Measurements from ENCODE around the gene IRAK2. TPM values are rescaled to one million over a fixed set of nuclear protein-coding genes. Genes with fewer than 3 reads are reported as not detected.

Gene IRAK2
- total and polyA plus RNA-seq, 12 donors, result 0.73 to 3.6 (median 1.3) TPM

DNA sequence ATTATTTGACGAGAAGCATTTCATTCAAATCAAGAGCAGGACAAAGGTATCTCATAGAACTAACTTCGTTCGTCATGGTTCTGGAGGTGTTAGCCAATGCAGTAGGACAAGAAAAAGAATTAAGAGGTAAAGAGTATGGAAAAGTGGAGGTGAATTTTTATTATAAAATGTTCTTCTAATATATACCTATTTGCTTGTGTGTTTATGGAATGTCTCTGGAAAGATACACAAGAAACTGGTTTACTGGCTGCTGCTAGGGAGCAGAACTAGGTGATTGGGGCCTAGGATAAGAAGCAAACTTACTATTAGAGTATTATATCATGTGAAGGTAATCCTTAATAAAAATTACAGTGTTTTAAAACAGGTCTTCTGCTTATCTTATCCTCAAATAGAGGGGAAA lies 52.6 kb downstream of the IRAK2 start:
- TF ChIP-seq, protein P1, sequence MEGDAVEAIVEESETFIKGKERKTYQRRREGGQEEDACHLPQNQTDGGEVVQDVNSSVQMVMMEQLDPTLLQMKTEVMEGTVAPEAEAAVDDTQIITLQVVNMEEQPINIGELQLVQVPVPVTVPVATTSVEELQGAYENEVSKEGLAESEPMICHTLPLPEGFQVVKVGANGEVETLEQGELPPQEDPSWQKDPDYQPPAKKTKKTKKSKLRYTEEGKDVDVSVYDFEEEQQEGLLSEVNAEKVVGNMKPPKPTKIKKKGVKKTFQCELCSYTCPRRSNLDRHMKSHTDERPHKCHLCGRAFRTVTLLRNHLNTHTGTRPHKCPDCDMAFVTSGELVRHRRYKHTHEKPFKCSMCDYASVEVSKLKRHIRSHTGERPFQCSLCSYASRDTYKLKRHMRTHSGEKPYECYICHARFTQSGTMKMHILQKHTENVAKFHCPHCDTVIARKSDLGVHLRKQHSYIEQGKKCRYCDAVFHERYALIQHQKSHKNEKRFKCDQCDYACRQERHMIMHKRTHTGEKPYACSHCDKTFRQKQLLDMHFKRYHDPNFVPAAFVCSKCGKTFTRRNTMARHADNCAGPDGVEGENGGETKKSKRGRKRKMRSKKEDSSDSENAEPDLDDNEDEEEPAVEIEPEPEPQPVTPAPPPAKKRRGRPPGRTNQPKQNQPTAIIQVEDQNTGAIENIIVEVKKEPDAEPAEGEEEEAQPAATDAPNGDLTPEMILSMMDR (IDR thresholded peaks at IDR 0.05), result no peak
- peaks cover 0 to 73% (median 0%) of the 10 kb centered on the region in 9 donors for H3K36me3 ChIP-seq
- ATAC-seq, result no peak

DNA sequence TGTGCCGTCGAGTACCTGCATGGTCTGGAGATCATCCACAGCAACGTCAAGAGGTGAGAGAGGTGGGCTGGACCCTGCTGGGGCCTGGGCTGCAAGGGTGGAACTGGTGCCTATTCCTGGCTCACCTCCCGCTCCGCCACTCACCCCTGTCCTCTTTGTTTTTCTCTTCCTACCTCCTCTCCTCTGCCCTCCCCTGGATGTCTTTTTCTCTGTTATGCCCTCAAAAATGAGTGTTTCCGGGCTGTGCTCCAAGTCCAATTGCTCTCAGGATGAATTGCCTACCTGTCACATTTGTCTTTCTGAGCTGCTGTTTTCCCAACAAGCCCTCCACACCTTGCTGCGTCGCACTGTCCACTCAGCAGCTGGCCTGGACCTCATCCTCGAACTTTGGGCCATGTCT lies 55.0 kb downstream of the IRAK2 start:
- Histone ChIP-seq H3K9me3 (peaks cover 0 to 11% (median 0%) of the 10 kb centered on the region in 11 donors), H3K4me3 (no peak overlapping the region), H3K27me3 (no peaks in the 10 kb centered on the region), H3K27ac (peak overlapping the region in 1 of 10 donors; percentile 47), H3K36me3 (peaks cover 0 to 59% (median 0%) of the 10 kb centered on the region in 9 donors), H3K4me1 (peaks cover 0 to 32% (median 1%) of the 10 kb centered on the region in 9 donors)
- DNase-seq (no peak), ATAC-seq (no peak)
- 71 to 77% methylated on average over 9 of the region's 9 CpGs for WGBS, 2 donors
- TF ChIP-seq, protein P1 (IDR thresholded peaks at IDR 0.05), result no peak
- intact Hi-C loops (cut with DNase I), result loop anchor here in 8 of 10 donors (5.0 to 10.0 kb wide), 7 partner anchors 52 to 505 kb away; partner anchors contain the start of genes IRAK2 (in 5 of the 8), CRELD1 (in 2 of the 8) and BRK1 (in 1 of the 8)

More for the DNA sequence above, 52.6 kb downstream of the IRAK2 start:
- intact Hi-C loops (cut with DNase I), result loop anchor here in 1 of 10 donors (5.0 kb wide), 1 partner anchor 55 kb away; the partner anchor contains the start of gene IRAK2
- DNase-seq, result no peak
- 82 to 97% methylated on average over 3 of the region's 3 CpGs for WGBS, 2 donors
- no peak overlapping the region for H3K27ac ChIP-seq
- H3K27me3 ChIP-seq, result no peaks in the 10 kb centered on the region
- peaks cover 0 to 11% (median 0%) of the 10 kb centered on the region in 11 donors for H3K9me3 ChIP-seq
- H3K4me3 ChIP-seq, result no peak overlapping the region
- peaks cover 0 to 17% (median 0%) of the 10 kb centered on the region in 9 donors for H3K4me1 ChIP-seq

DNA sequence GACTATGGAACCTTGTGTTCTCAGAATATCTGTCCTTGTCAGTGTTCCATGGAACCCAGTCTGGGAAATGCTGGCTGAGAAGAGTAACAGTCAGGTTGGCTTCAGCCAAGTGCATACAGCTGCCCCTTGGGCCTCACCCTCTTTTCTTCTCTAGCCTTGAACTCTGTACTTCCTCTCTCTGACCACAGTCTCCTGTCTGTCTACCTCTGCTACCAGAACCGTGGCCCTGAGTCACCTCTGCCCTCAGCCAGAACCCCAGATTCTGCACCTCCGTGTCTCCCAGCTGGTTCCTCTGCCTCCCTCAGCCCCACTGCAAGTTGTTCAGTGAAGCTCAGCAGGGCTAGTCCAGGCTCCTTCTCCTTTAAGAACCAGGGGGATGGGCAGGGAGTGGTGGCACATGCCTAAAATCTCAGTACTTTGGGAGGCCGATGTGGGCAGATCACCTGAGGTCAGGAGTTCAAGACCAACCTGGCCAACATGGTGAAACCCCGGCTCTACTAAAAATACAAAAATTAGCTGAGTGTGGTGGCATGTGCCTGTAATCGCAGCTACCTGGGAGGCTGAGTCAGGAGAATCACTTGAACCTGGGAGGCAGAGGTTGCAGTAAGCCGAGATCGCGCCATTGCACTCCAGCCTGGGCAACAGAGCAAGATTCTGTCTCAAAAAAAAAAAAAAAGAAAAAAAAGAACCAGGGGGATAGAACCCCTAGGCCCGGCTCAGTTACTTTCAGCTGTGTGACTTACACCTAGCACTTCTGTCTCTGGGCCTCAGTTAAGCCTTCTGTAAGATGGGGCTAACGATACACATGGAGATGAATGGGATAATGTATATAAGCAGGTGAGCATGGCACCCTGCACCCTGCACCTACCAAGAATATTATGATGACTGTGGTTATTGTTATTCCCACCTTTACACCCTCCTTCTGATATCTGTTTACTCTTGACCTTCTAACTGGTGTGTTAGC lies 59.2 kb downstream of the IRAK2 start:
- ATAC-seq (peak in 1 of 8 donors; percentile 11), DNase-seq (no peak)
- H3K27ac ChIP-seq, result peak overlapping the region in 1 of 10 donors; percentile 7
- H3K27me3 ChIP-seq, result no peaks in the 10 kb centered on the region
- intact Hi-C loops (cut with DNase I), result loop anchor here in 9 of 10 donors (2.0 to 10.0 kb wide), 8 partner anchors 57 to 509 kb away; partner anchors contain the start of genes IRAK2 (in 6 of the 9), CRELD1 (in 2 of the 9) and BRK1 (in 1 of the 9)
- peaks cover 0 to 53% (median 6%) of the 10 kb centered on the region in 9 donors for H3K4me1 ChIP-seq
- no peaks in the 10 kb centered on the region for H3K9me3 ChIP-seq
- no peak overlapping the region for H3K4me3 ChIP-seq
- peaks cover 0 to 54% (median 0%) of the 10 kb centered on the region in 9 donors for H3K36me3 ChIP-seq
- 88 to 89% methylated on average over 10 of the region's 10 CpGs for WGBS, 2 donors
- TF ChIP-seq, protein P1 (IDR thresholded peaks at IDR 0.05), result no peak

All from heart right ventricle (tissue), 16 donors.